GM12891 (cell line): Measurements from ENCODE around the gene SPNS3.

Experiments
- POLR2A ChIP-seq: IDR thresholded peaks from 2 replicates; pipeline ENCODE4 v1.6.1; 2011; ENCODE audit warnings: low read depth, low read length, control low read depth
- POLR2AphosphoS5 ChIP-seq: IDR thresholded peaks from 2 replicates; pipeline ENCODE4 v1.6.1; 2011; ENCODE audit warnings: low read depth, low read length, control low read depth
- SPI1 ChIP-seq: IDR thresholded peaks from 2 replicates; pipeline ENCODE4 v1.6.1; 2011; ENCODE audit warnings: low read depth, low read length, control low read depth
- TAF1 ChIP-seq: IDR thresholded peaks from 2 replicates; pipeline ENCODE4 v1.6.1; 2011; ENCODE audit warnings: low read depth, low read length, control low read depth

DNA sequence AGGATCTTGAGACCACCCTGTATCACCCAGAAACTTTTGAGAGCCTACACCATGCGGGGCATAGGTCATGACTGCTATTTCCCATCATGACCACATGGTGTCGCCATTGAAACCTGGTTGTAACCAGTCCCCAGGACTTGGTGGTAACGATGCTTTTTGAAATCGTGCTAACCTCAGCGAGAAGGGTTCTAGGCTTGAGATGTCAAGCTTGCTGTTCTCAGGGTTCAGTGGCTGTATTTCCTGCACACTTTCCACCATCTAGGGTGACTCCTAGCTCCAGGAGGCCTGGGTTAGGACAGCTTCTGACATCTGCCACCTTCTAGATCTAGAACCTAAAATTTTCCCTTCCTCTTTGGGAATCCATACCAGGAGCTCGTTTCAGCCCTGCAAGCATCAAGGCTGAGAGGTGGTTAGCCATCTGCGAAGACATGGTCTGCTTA, 13.0 kb upstream of the SPNS3 start:
- TF ChIP-seq SPI1 (no peak), POLR2A (no peak), TAF1 (no peak), POLR2AphosphoS5 (no peak)
